GM23338 (cell line): ENCODE results near the gene CFAP53.

Experiments used
- CREB1 ChIP-seq: fragments of 250-450 bp; sonication (Bioruptor Pico); IDR thresholded peaks from 2 replicates; pipeline ENCODE4 v1.5.0; 2020; ENCODE audit warnings: low read depth, mild to moderate bottlenecking, moderate library complexity
- CTCF ChIP-seq, 2 experiments: fragments of 200-600 bp in 1 of 2; sonication (generic) in 1 of 2; conservative IDR thresholded peaks; 2 replicates each; pipeline versions ENCODE4 v1.5.1 to v1.6.1; 2016 to 2017; ENCODE audit warnings: antibody characterized with exemption in 2 of 2, low read depth in 2 of 2, mild to moderate bottlenecking in 2 of 2, moderate library complexity in 1 of 2
- EZH2 ChIP-seq: fragments of 200-600 bp; sonication (generic); IDR thresholded peaks from one replicate; pipeline ENCODE4 v1.8.0; 2017; ENCODE audit warnings: antibody characterized with exemption, mild to moderate bottlenecking, low read depth; ENCODE audit not compliant: unreplicated experiment
- EZH2phosphoT487 ChIP-seq: fragments of 200-600 bp; sonication (generic); IDR thresholded peaks from one replicate; pipeline ENCODE4 v1.8.1; 2018; ENCODE audit warnings: antibody characterized with exemption; ENCODE audit not compliant: unreplicated experiment
- JUNB ChIP-seq: IDR thresholded peaks from one replicate; pipeline ENCODE4 v1.6.1; 2016; ENCODE audit warnings: antibody characterized with exemption; ENCODE audit not compliant: unreplicated experiment
- ZNF462 ChIP-seq: fragments of 250-450 bp; sonication (Bioruptor Pico); IDR thresholded peaks from 2 replicates; pipeline ENCODE4 v1.5.0; 2020; ENCODE audit warnings: mild to moderate bottlenecking, moderate library complexity

- TF ChIP-seq CTCF (conservative IDR thresholded peaks at IDR 0.05; ENCODE audit: low read depth in 2 of 2), result peak; percentile 29 to 34; a peak in 3 of 4 replicates
- TF ChIP-seq ZNF462 (CRISPR knock-in tag), result no peak
- TF ChIP-seq CREB1 (CRISPR knock-in tag), result peak; percentile 82
- TF ChIP-seq EZH2, result no peak
- TF ChIP-seq JUNB, result no peak
- TF ChIP-seq EZH2phosphoT487, result no peak
Measured at GRCh38 chr18:50287441-50288347, 21.4 kb upstream of the CFAP53 start, which contains the start of gene CXXC1.
